Stimulated activated CD4-positive, alpha-beta T cell treated with anti-CD3 and anti-CD28 coated beads, Interleukin-15, amount 100 ng/mL, for 24 hours (primary cell): ENCODE measurements around the gene DLG2.
"Not testable (repeated sequence)": the region's sequence is repeated elsewhere in the genome, so short reads cannot be mapped to it uniquely, and the experiment has no call there.

Source experiments
- DNase-seq: peaks from one replicate; pipeline ENCODE4 v3.0.0-alpha.2; 2020

The DLG2 gene

GRCh38 chr11:85184721-85185120 lies 442.4 kb downstream of the DLG2 start:
- no peak for DNase-seq

GRCh38 chr11:85182441-85183387 lies 444.4 kb downstream of the DLG2 start:
- no peak for DNase-seq

- DNase-seq: no peak
Observed at GRCh38 chr11:85180528-85180927, 446.6 kb downstream of the DLG2 start.

GRCh38 chr11:85171648-85172257 lies 455.4 kb downstream of the DLG2 start:
- no peak for DNase-seq

GRCh38 chr11:85170184-85170583 lies 457.0 kb downstream of the DLG2 start:
- no peak for DNase-seq

- DNase-seq: no peak
Observed at GRCh38 chr11:85167471-85167870, 459.7 kb downstream of the DLG2 start.

GRCh38 chr11:85167038-85167437 lies 460.1 kb downstream of the DLG2 start:
- DNase-seq: no peak

- DNase-seq: no peak
Observed at GRCh38 chr11:85165819-85166218, 461.3 kb downstream of the DLG2 start.

GRCh38 chr11:85164743-85165142 lies 462.4 kb downstream of the DLG2 start:
- no peak for DNase-seq

- no peak for DNase-seq
Observed at GRCh38 chr11:85154294-85154693, 472.9 kb downstream of the DLG2 start.

- DNase-seq: no peak
Observed at GRCh38 chr11:85137597-85137996, 489.5 kb downstream of the DLG2 start.

- no peak for DNase-seq
Observed at GRCh38 chr11:85133636-85134035, 493.5 kb downstream of the DLG2 start.

GRCh38 chr11:85132851-85133585 lies 494.1 kb downstream of the DLG2 start:
- no peak for DNase-seq

- DNase-seq: no peak
Observed at GRCh38 chr11:85127349-85127748, 499.8 kb downstream of the DLG2 start.

GRCh38 chr11:85123752-85124231 lies 503.4 kb downstream of the DLG2 start:
- no peak for DNase-seq

- no peak for DNase-seq
Observed at GRCh38 chr11:85118151-85118550, 509.0 kb downstream of the DLG2 start.

- no peak for DNase-seq
Observed at GRCh38 chr11:85115798-85116197, 511.3 kb downstream of the DLG2 start.

- DNase-seq: no peak
Observed at GRCh38 chr11:85114786-85115185, 512.4 kb downstream of the DLG2 start.

GRCh38 chr11:85110246-85110645 lies 516.9 kb downstream of the DLG2 start:
- DNase-seq: not testable (repeated sequence)

- no peak for DNase-seq
Observed at GRCh38 chr11:85109141-85109540, 518.0 kb downstream of the DLG2 start.

GRCh38 chr11:85105868-85106267 lies 521.3 kb downstream of the DLG2 start:
- DNase-seq: no peak

GRCh38 chr11:85099522-85099921 lies 527.6 kb downstream of the DLG2 start:
- no peak for DNase-seq

GRCh38 chr11:85098996-85099395 lies 528.1 kb downstream of the DLG2 start:
- DNase-seq: no peak
